SK-N-SH (cell line): ENCODE results near the gene WWOX. TPM values are rescaled to one million over a fixed set of nuclear protein-coding genes. Genes with fewer than 3 reads are reported as not detected.

Source experiments
- CTCF ChIA-PET: fragments of 300-600, 350-600 bp; formaldehyde crosslinking; extraction: SDS; loops from one replicate; lab custom pipeline; 2021; lab: Yijun Ruan, JAX
- POLR2A ChIA-PET: fragments of 350-600 bp; sonication (Branson Sonifier 250); formaldehyde crosslinking; extraction: SDS; loops from one replicate; lab custom pipeline; 2020; ENCODE audit warnings: antibody characterized with exemption, inconsistent platforms; lab: Yijun Ruan, JAX
- DNase-seq: peaks from one replicate; pipeline ENCODE4 v3.0.0; 2012
- H2AFZ ChIP-seq: fragments of 200-600 bp; sonication (generic); 2 replicates; pipeline ENCODE4 v1.8.1; 2016; ENCODE audit warnings: antibody characterized with exemption, mild to moderate bottlenecking, low read depth
- H3F3A ChIP-seq: fragments of 200-600 bp; sonication (generic); replicated peaks from 2 replicates; pipeline ENCODE3; 2016; ENCODE audit warnings: antibody characterized with exemption, mild to moderate bottlenecking; ENCODE audit not compliant: insufficient read depth
- H3K27ac ChIP-seq, 2 experiments: fragments of 200-500 bp in 1 of 2; fragments of 200-600 bp in 1 of 2; sonication (Bioruptor generic) in 1 of 2; sonication (generic), shearing (Covaris generic) in 1 of 2; 2 replicates each; pipeline versions ENCODE4 v1.5.1 to v1.6.1; 2014 to 2016; ENCODE audit warnings: low read depth in 2 of 2, inconsistent platforms in 1 of 2, low read length in 1 of 2, mild to moderate bottlenecking in 1 of 2, mixed read lengths in 1 of 2
- H3K27me3 ChIP-seq: fragments of 200-600 bp; sonication (generic), shearing (Covaris generic); 2 replicates; pipeline ENCODE4 v1.6.1; 2016; ENCODE audit warnings: mixed run types; ENCODE audit not compliant: insufficient read depth
- H3K36me3 ChIP-seq, 2 experiments: fragments of 200-500 bp in 1 of 2; fragments of 200-600 bp in 1 of 2; sonication (Bioruptor generic) in 1 of 2; sonication (generic) in 1 of 2; replicated peaks in 1 of 2; 2 replicates each; pipeline versions ENCODE3 to v1.5.1; 2014 to 2016; ENCODE audit warnings: low read length in 1 of 2, mild to moderate bottlenecking in 1 of 2; ENCODE audit not compliant: insufficient read depth in 2 of 2, control insufficient read depth in 1 of 2
- H3K4me1 ChIP-seq, 2 experiments: fragments of 200-500 bp in 1 of 2; fragments of 200-600 bp in 1 of 2; sonication (Bioruptor generic) in 1 of 2; sonication (generic), shearing (Covaris generic) in 1 of 2; 2 replicates each; pipeline versions ENCODE4 v1.5.1 to v1.6.1; 2014 to 2016; ENCODE audit warnings: low read depth in 1 of 2, low read length in 1 of 2, mixed run types in 1 of 2; ENCODE audit not compliant: insufficient read depth in 2 of 2, control insufficient read depth in 1 of 2
- H3K4me2 ChIP-seq: fragments of 200-600 bp; sonication (generic), shearing (Covaris generic); 2 replicates; pipeline ENCODE4 v1.6.1; 2017; ENCODE audit warnings: mixed run types
- H3K4me3 ChIP-seq, 2 experiments: fragments of 200-500 bp in 1 of 2; fragments of 200-600 bp in 1 of 2; sonication (Bioruptor generic) in 1 of 2; sonication (generic), shearing (Covaris generic) in 1 of 2; 2 replicates each; pipeline versions ENCODE4 v1.5.1 to v1.8.1; 2014 to 2016; ENCODE audit warnings: low read depth in 2 of 2, inconsistent platforms in 1 of 2, low read length in 1 of 2, mild to moderate bottlenecking in 1 of 2, mixed read lengths in 1 of 2, moderate library complexity in 1 of 2
- H3K79me2 ChIP-seq: fragments of 200-600 bp; sonication (generic); 2 replicates; pipeline ENCODE4 v1.8.1; 2017; ENCODE audit warnings: mild to moderate bottlenecking; ENCODE audit not compliant: insufficient read depth
- H3K9ac ChIP-seq: fragments of 200-600 bp; sonication (generic); 2 replicates; pipeline ENCODE4 v1.6.1; 2017; ENCODE audit warnings: mixed run types
- H3K9me2 ChIP-seq: fragments of 200-600 bp; sonication (generic); 2 replicates; pipeline ENCODE4 v1.6.1; 2017; ENCODE audit warnings: mixed run types
- H3K9me3 ChIP-seq: fragments of 200-600 bp; sonication (generic); 2 replicates; pipeline ENCODE4 v1.6.1; 2017; ENCODE audit warnings: mixed run types, mild to moderate bottlenecking, moderate library complexity
- H4K20me1 ChIP-seq: fragments of 200-600 bp; sonication (generic); 2 replicates; pipeline ENCODE4 v1.6.1; 2017; ENCODE audit warnings: mild to moderate bottlenecking, mixed run types; ENCODE audit not compliant: insufficient read depth
- CTCF ChIP-seq: fragments of 200-600 bp; sonication (generic); IDR thresholded peaks from 2 replicates; pipeline ENCODE4 v1.6.1; 2017; ENCODE audit warnings: antibody characterized with exemption, mild to moderate bottlenecking, moderate library complexity
- ELF1 ChIP-seq: IDR thresholded peaks from 2 replicates; pipeline ENCODE4 v1.4.0; 2012
- FOXJ3 ChIP-seq: sonication (generic); formaldehyde crosslinking; IDR thresholded peaks from 2 replicates; pipeline ENCODE4 v1.5.1; 2020; ENCODE audit warnings: mild to moderate bottlenecking, missing genetic modification reagents
- GABPA ChIP-seq: IDR thresholded peaks from 2 replicates; pipeline ENCODE4 v1.4.0; 2012; ENCODE audit warnings: low read depth, mild to moderate bottlenecking
- GATA2 ChIP-seq: sonication (generic); formaldehyde crosslinking; IDR thresholded peaks from 2 replicates; pipeline ENCODE4 v1.5.0; 2020; ENCODE audit warnings: mild to moderate bottlenecking, missing genetic modification reagents
- IRF3 ChIP-seq: fragments of 150-350 bp; IDR thresholded peaks from 2 replicates; pipeline ENCODE4 v1.6.1; 2016; ENCODE audit warnings: mild to moderate bottlenecking, low read depth, low read length
- MXI1 ChIP-seq: IDR thresholded peaks from 2 replicates; pipeline ENCODE4 v1.6.1; 2012; ENCODE audit warnings: mild to moderate bottlenecking, low read depth, low read length, improper control_type of control experiment
- NRF1 ChIP-seq: IDR thresholded peaks from 2 replicates; pipeline ENCODE4 v1.6.1; 2012; ENCODE audit warnings: low read depth, mild to moderate bottlenecking, low read length
- PBX3 ChIP-seq: IDR thresholded peaks from 2 replicates; pipeline ENCODE4; 2012
- POLR2AphosphoS5 ChIP-seq: IDR thresholded peaks from 2 replicates; pipeline ENCODE4 v1.6.1; 2012; ENCODE audit warnings: low read depth, low read length
- RAD21 ChIP-seq: IDR thresholded peaks from 2 replicates; pipeline ENCODE4 v1.6.1; 2012; ENCODE audit warnings: mild to moderate bottlenecking, low read length
- REST ChIP-seq: IDR thresholded peaks from 2 replicates; pipeline ENCODE4 v1.6.1; 2012; ENCODE audit warnings: mild to moderate bottlenecking, low read depth, low read length, moderate library complexity
- RFX5 ChIP-seq: IDR thresholded peaks from 2 replicates; pipeline ENCODE4 v1.6.1; 2012; ENCODE audit warnings: mild to moderate bottlenecking, improper control_type of control experiment, low read length
- SIN3A ChIP-seq: IDR thresholded peaks from 2 replicates; pipeline ENCODE4 v1.6.1; 2012; ENCODE audit warnings: low read depth, mild to moderate bottlenecking, low read length, moderate library complexity, borderline replicate concordance
- TAF1 ChIP-seq: IDR thresholded peaks from 2 replicates; pipeline ENCODE4 v1.6.1; 2012; ENCODE audit warnings: low read depth, mild to moderate bottlenecking, low read length, moderate library complexity, borderline replicate concordance
- TEAD4 ChIP-seq: IDR thresholded peaks from 2 replicates; pipeline ENCODE4 v1.4.0; 2012; ENCODE audit warnings: mild to moderate bottlenecking, borderline replicate concordance; ENCODE audit not compliant: insufficient read depth
- USF1 ChIP-seq: IDR thresholded peaks from 2 replicates; pipeline ENCODE4 v1.4.0; 2012; ENCODE audit warnings: low read depth, borderline replicate concordance
- USF2 ChIP-seq: fragments of 150-350 bp; IDR thresholded peaks from 2 replicates; pipeline ENCODE4 v1.6.1; 2017; ENCODE audit warnings: antibody characterized with exemption, low read length, low read depth, borderline replicate concordance
- YY1 ChIP-seq: IDR thresholded peaks from 2 replicates; pipeline ENCODE4 v1.4.0; 2012; ENCODE audit warnings: low read depth, mild to moderate bottlenecking
- ZBTB33 ChIP-seq: IDR thresholded peaks from 2 replicates; pipeline ENCODE4 v1.4.0; 2012; ENCODE audit warnings: low read depth, borderline replicate concordance
- WGBS: methylation state at CpG from one replicate; pipeline ENCODE4 v1.1.6; 2017; ENCODE audit warnings: low lambda C conversion rate; 5-methylcytosine and 5-hydroxymethylcytosine counted together
- polyA plus RNA-seq, 3 experiments: library from polyadenylated mRNA; depleted of rRNA; stranded (reverse); fragments of >200 nt; gene quantifications; 2 replicates each; pipeline ENCODE4 v1.2.3, GENCODE V29; 2012

WWOX gene
- polyA plus RNA-seq, 1 of the 3 experiments (the other 2 are of a cell fraction) = 10.8 TPM

GRCh38 chr16:79169239-79169638 is 1069.8 kb downstream of the WWOX start:
- no peaks in the 10 kb centered on the region for H4K20me1 ChIP-seq
- no peak overlapping the region for H3K27ac ChIP-seq
- no peaks in the 10 kb centered on the region for H3F3A ChIP-seq
- no peaks in the 10 kb centered on the region for H3K79me2 ChIP-seq
- H3K9me3 ChIP-seq = 0 out of 2 replicates have a peak, but pooled peaks cover 5% of the 10 kb centered on the region
- 44% methylated on average over 2 of the region's 2 CpGs for WGBS
- CTCF ChIA-PET = no interaction called here
- no peaks in the 10 kb centered on the region for H3K9me2 ChIP-seq
- no peak overlapping the region for H3K4me2 ChIP-seq
- DNase-seq = no peak
- POLR2A ChIA-PET = no interaction called here
- H3K4me3 ChIP-seq = no peak overlapping the region
- TF ChIP-seq USF2 = no peak
- no peak for TF ChIP-seq FOXJ3 (CRISPR knock-in tag)
- no peak for TF ChIP-seq GATA2
- TF ChIP-seq REST = no peak
- TF ChIP-seq ZBTB33 = no peak
- no peak for TF ChIP-seq TAF1
- TF ChIP-seq USF1 = no peak
- no peak for TF ChIP-seq SIN3A
- no peak for TF ChIP-seq TEAD4
- TF ChIP-seq RAD21 = no peak
- TF ChIP-seq YY1 = no peak
- no peak for TF ChIP-seq CTCF
- TF ChIP-seq MXI1 = no peak
- no peak for TF ChIP-seq IRF3
- no peak for TF ChIP-seq RFX5
- no peak for TF ChIP-seq PBX3
- no peak for TF ChIP-seq POLR2AphosphoS5
- TF ChIP-seq ELF1 = no peak
- TF ChIP-seq GABPA = no peak
- no peak for TF ChIP-seq NRF1
- peaks cover 0 to 10% of the 10 kb centered on the region in 2 experiments; a peak in 2 of 4 replicates for H3K4me1 ChIP-seq
- no peaks in the 10 kb centered on the region for H3K36me3 ChIP-seq
- no peaks in the 10 kb centered on the region for H3K27me3 ChIP-seq
- H2AFZ ChIP-seq = no peak overlapping the region
- H3K9ac ChIP-seq = no peak overlapping the region
